AML-193 (cell line): ENCODE data around the gene RAB22A.
"Not testable (repeated sequence)": the region's sequence is repeated elsewhere in the genome, so short reads cannot be mapped to it uniquely, and the experiment has no call there.

Experiments
- DNase-seq, 2 experiments: peaks; one replicate each; lab custom pipeline; 2025; lab: John Stamatoyannopoulos, UW

The RAB22A gene

DNA sequence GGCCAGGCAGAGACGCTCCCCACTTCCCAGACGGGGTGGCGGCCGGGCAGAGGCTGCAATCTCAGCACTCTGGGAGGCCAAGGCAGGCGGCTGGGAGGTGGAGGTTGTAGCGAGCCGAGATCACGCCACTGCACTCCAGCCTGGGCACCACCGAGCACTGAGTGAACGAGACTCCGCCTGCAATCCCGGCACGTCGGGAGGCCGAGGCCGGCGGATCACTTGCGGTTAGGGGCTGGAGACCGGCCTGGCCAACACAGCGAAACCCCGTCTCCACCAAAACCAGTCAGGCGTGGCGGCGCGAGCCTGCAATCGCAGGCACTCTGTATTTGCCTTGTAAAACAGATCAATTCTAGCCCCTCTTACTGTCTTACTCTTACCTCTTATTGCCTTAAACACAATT is 105.3 kb downstream of the RAB22A start:
- not testable (repeated sequence) for DNase-seq

DNA sequence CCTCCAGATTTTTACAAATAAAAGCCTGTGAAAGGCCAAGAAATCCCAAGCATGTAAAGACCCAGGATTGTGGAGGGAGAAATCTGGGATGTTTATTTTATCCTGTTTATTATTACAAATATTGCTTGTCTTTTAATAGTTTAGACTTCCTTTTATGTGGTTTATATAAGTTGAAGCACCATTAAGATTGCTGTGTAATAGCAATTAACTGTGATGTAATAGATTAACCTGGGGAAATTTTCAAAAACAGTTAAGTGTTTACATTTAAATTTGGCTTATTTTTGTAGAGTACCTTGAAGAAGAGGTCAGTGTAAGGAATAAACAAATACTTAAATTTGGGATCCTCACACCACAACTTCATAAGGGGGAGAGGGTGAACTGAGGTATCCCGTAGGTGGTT is 106.5 kb downstream of the RAB22A start:
- no peak for DNase-seq

DNA sequence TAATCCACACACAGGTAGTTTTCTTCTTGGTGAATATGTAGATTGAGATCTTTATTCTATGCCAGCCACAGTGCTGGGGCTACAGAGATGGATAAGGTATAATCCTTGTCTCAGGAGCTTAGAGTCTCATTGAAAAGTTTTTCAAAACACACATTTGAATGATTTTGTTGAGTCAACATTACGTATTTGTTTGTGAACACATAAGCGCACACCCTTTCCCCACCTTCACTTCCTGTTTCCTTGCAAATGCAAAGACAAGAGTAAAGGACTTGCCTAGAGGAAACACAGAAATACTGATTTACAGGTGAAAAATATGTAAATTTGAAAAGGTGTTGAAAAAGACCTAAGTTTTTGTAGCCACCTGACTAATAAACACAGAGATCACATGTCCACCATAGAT is 107.3 kb downstream of the RAB22A start:
- no peak for DNase-seq
